Pancreas (tissue), 10 donors: ENCODE measurements around the gene TMEM205. TPM values are rescaled to one million over a fixed set of nuclear protein-coding genes. Genes with fewer than 3 reads are reported as not detected.
"Not testable (repeated sequence)": the region's sequence is repeated elsewhere in the genome, so short reads cannot be mapped to it uniquely, and the experiment has no call there.

Source experiments
- ATAC-seq, 4 donors: fragments of 200-7000 bp; cut with Tn5 transposase; one replicate each; pipeline versions ENCODE4 v1.8.0 to v1.9.1; 2020; ENCODE audit warnings: mild to moderate bottlenecking in 4 of 4, moderate library complexity in 4 of 4
- DNase-seq, 6 donors: peaks; one replicate each; pipeline ENCODE4 v3.0.0-alpha.2; 2020
- FAIRE-seq: peaks from 2 replicates; lab custom pipeline; 2012; peaks lifted over from hg19 to GRCh38; lab: Jason Lieb, UNC
- H3K27ac ChIP-seq, 4 donors: fragments of 200-600 bp; sonication (generic); 1 replicate in 3 of 4; 2 replicates in 1 of 4; pipeline versions ENCODE4 v1.5.0 to v1.8.0; 2020
- H3K27me3 ChIP-seq, 4 donors: fragments of 200-600 bp; one replicate each; pipeline ENCODE4 v1.8.0; 2021
- H3K36me3 ChIP-seq, 3 donors: fragments of 200-600 bp; sonication (generic) in 1 of 3; one replicate each; pipeline versions ENCODE4 v1.5.0 to v1.8.0; 2020 to 2021
- H3K4me1 ChIP-seq, 3 donors: fragments of 200-600 bp; one replicate each; pipeline ENCODE4 v1.8.0; 2021
- H3K4me3 ChIP-seq, 4 donors: fragments of 200-600 bp; sonication (generic) in 2 of 4; one replicate each; pipeline versions ENCODE4 v1.5.0 to v1.8.0; 2020 to 2021
- H3K9me3 ChIP-seq, 4 donors: fragments of 200-600 bp; one replicate each; pipeline ENCODE4 v1.8.0; 2021
- CTCF ChIP-seq, 4 donors: fragments of 200-600 bp; sonication (generic) in 3 of 4; IDR thresholded peaks; one replicate each; pipeline versions ENCODE4 v1.5.0 to v1.8.0; 2021; ENCODE audit warnings: antibody characterized with exemption in 4 of 4
- WGBS, 2 donors: extraction: QIAGEN DNeasy Blood & Tissue Kit; methylation state at CpG; one replicate each; pipeline ENCODE4 v1.1.7; 2013; 5-methylcytosine and 5-hydroxymethylcytosine counted together
- intact Hi-C, 3 donors: fragments of 100-400 bp; cut with DNase I; formaldehyde crosslinking; loops; one replicate each; pipeline versions ENCODE4 v1.11.1 to v1.14.2; 2022
- polyA plus RNA-seq, 2 donors: library from polyadenylated mRNA; stranded (reverse); fragments of 200-250 nt; gene quantifications; one replicate each; pipeline ENCODE4 v1.2.3, GENCODE V29; 2013
- total RNA-seq, 6 donors: library from RNA; stranded (reverse); fragmentation: NEBNext Ultra II Directional in 4 of 6; extraction: Animal tissue kit (Norgen Biotek cat#: 25700) in 4 of 6; gene quantifications; one replicate each; pipeline versions ENCODE4 v1.2.1 to v1.2.4, GENCODE V29; 2021 to 2023
- donor health status: healthy with polysubstance abuse.
- donor health status: DM: no; HTN: no; CAD: no; lungs with moderate emphysema.
- donor health status: DM: no; HTN: no; CAD: no.
- donor health status: control.
- donor health status: control.
- donor health status: Bipolar disorder and iron deficiency.
- donor health status: DM: yes; HTN: yes; CAD: no.
- donor health status: DM: no; HTN: no; CAD: no.
- donor health status: DM: no; HTN: no; CAD: no.
- donor health status: DM: yes; HTN: yes; CAD: no.

Gene TMEM205
- total and polyA plus RNA-seq, 8 donors, result 41.4 to 175 (median 57.9) TPM

DNA sequence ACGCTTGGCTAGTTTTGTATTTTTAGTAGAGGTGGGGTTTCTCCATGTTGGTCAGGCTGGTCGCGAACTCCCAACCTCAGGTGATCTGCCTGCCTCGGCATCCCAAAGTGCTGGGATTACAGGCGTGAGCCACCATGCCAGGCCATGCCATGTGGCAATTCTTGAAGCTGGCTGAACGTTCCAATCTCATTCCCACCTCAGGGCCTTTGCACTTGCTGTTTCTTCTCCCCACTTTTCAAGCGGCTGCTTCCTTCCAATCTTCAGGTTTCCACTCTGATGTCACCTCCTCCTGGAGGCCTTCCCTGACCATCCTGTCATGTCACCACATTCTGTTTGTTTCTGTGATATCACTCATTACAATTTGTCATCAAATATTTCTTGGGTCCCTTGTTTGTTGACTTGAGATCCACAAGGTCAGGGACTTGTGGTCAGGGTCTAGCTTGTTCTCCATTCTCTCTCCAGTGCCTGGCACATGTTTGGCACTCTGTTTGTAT lies 33.8 kb upstream of the TMEM205 start:
- no peaks in the 10 kb centered on the region for H3K9me3 ChIP-seq
- H3K4me3 ChIP-seq, result no peak overlapping the region
- ATAC-seq (no peak), DNase-seq (no peak), FAIRE-seq (no peak)
- WGBS, 2 donors, result 88 to 93% methylated on average over 7 of the region's 7 CpGs
- no peak for TF ChIP-seq CTCF (IDR thresholded peaks at IDR 0.05)
- H3K27me3 ChIP-seq, result no peaks in the 10 kb centered on the region
- intact Hi-C loops, result no loop called here
- peaks cover 0 to 28% (median 4%) of the 10 kb centered on the region in 3 donors for H3K4me1 ChIP-seq
- H3K27ac ChIP-seq, result no peak overlapping the region
- H3K36me3 ChIP-seq, result no peaks in the 10 kb centered on the region

- ATAC-seq, H3K27ac ChIP-seq, H3K27me3 ChIP-seq, H3K4me3 ChIP-seq, H3K36me3 ChIP-seq, DNase-seq, intact Hi-C loops, FAIRE-seq, H3K9me3 ChIP-seq: not testable (repeated sequence)
- WGBS, 2 donors, result 89 to 94% methylated on average over 14 of the region's 14 CpGs
- peaks cover 0 to 28% (median 4%) of the 10 kb centered on the region in 3 donors for H3K4me1 ChIP-seq
These were observed 33.3 kb upstream of the TMEM205 start for GRCh38 chr19:11379269-11379845.

GRCh38 chr19:11378319-11379189 lies 32.5 kb upstream of the TMEM205 start:
- TF ChIP-seq CTCF (IDR thresholded peaks at IDR 0.05), result peak in 3 of 4 donors; percentile 15 to 38 (median 37)
- WGBS, 2 donors, result 50 to 54% methylated on average over 8 of the region's 8 CpGs
- no peak overlapping the region for H3K4me3 ChIP-seq
- no peaks in the 10 kb centered on the region for H3K27me3 ChIP-seq
- H3K4me1 ChIP-seq, result peaks cover 4 to 33% (median 5%) of the 10 kb centered on the region in 3 donors
- ATAC-seq, result no peak
- peak overlapping the region in 1 of 4 donors; percentile 37 for H3K27ac ChIP-seq
- intact Hi-C loops, result no loop called here
- FAIRE-seq, result no peak
- H3K36me3 ChIP-seq, result no peaks in the 10 kb centered on the region
- DNase-seq, result peak in 4 of 6 donors; percentile 35 to 69 (median 54)
- no peaks in the 10 kb centered on the region for H3K9me3 ChIP-seq

DNA sequence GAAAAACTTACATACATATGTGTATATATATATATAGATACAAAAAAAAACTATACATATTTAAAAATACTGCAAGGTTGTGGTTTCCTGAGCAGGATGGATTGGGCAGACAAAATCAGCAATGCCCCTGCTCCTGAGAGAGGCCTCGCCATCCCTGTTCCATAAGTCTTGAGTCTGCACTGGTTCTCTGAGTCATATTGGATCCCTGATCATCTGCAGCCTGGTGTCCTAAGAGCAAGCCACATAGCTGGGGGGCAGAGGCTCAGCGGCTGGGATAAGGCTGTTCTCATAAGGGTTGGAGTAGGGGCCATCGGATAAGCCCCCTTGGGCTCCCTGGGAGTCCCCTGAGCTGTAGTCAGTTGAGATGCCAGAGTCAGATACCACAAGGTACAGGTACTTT lies 31.7 kb upstream of the TMEM205 start:
- 95% methylated on average over 3 of the region's 3 CpGs for WGBS, 2 donors
- Histone ChIP-seq H3K27ac (peak overlapping the region in 1 of 4 donors; percentile 12), H3K9me3 (no peaks in the 10 kb centered on the region), H3K4me1 (peaks cover 4 to 33% (median 5%) of the 10 kb centered on the region in 3 donors), H3K36me3 (no peaks in the 10 kb centered on the region), H3K4me3 (no peak overlapping the region), H3K27me3 (no peaks in the 10 kb centered on the region)
- intact Hi-C loops, result no loop called here
- no peak for FAIRE-seq
- no peak for ATAC-seq
- DNase-seq, result no peak
- no peak for TF ChIP-seq CTCF (IDR thresholded peaks at IDR 0.05)

- Histone ChIP-seq H3K4me1 (peaks cover 4 to 33% (median 5%) of the 10 kb centered on the region in 3 donors), H3K27me3 (no peaks in the 10 kb centered on the region), H3K9me3 (no peaks in the 10 kb centered on the region), H3K36me3 (no peaks in the 10 kb centered on the region), H3K27ac (peak overlapping the region in 1 of 4 donors; percentile 22), H3K4me3 (no peak overlapping the region)
- TF ChIP-seq CTCF (IDR thresholded peaks at IDR 0.05), result no peak
- ATAC-seq (no peak), FAIRE-seq (no peak), DNase-seq (no peak)
- intact Hi-C loops, result no loop called here
These were observed 31.2 kb upstream of the TMEM205 start for GRCh38 chr19:11377237-11377636.
